GM21619 (cell line): ENCODE measurements around the gene LLCFC1.

ENCODE experiments used
- ATAC-seq: cut with Tn5 transposase; IDR thresholded peaks from one replicate; pipeline ENCODE4 v1.9.1; 2021; ENCODE audit not compliant: unreplicated experiment

LLCFC1 gene

GRCh38 chr7:142984297-142984696 is 45.0 kb downstream of the LLCFC1 start:
- no peak for ATAC-seq
